ENCODE data around the gene TMEM123.

GRCh38 chr11:102447941-102448868 is 4.4 kb downstream of the TMEM123 start:
- TF ChIP-seq EZH2 (IDR thresholded peaks at IDR 0.05; ENCODE audit: borderline replicate concordance, low read length) (no peak), CTCF (conservative IDR thresholded peaks at IDR 0.05 in 1 of 2, IDR thresholded peaks at IDR 0.05 in 1 of 2; ENCODE audit: extremely low read depth in 1 of 2, insufficient read depth in 1 of 2, low read depth in 1 of 2, low read length in 2 of 2) (no peak)

Measured in mammary epithelial cell (primary cell).